Mesenchymal stem cell (in vitro differentiated cells and primary cell): Measurements from ENCODE around the gene CFAP126.
"Not testable (repeated sequence)": the region's sequence is repeated elsewhere in the genome, so short reads cannot be mapped to it uniquely, and the experiment has no call there.

ENCODE experiments used
- DNase-seq: peaks from one replicate; pipeline ENCODE4 v3.0.0-alpha.2; 2013
- H2AFZ ChIP-seq: one replicate; pipeline ENCODE4 v1.6.1; 2013; ENCODE audit warnings: low read depth, mild to moderate bottlenecking, control low read depth, inconsistent platforms, low read length, moderate library complexity
- H2AK5ac ChIP-seq: 2 replicates; pipeline ENCODE4 v1.6.1; 2013; ENCODE audit warnings: low read length, moderate library complexity, mild to moderate bottlenecking, inconsistent platforms; ENCODE audit not compliant: severe bottlenecking
- H2BK120ac ChIP-seq: one replicate; pipeline ENCODE4 v1.6.1; 2013; ENCODE audit warnings: low read depth, mild to moderate bottlenecking, inconsistent platforms, low read length, moderate library complexity
- H2BK12ac ChIP-seq, 2 experiments: one replicate each; pipeline ENCODE4 v1.6.1; 2013; ENCODE audit warnings: inconsistent platforms in 2 of 2, low read length in 2 of 2, mild to moderate bottlenecking in 2 of 2, moderate library complexity in 2 of 2, control low read depth in 1 of 2
- H2BK15ac ChIP-seq: one replicate; pipeline ENCODE4 v1.6.1; 2013; ENCODE audit warnings: mild to moderate bottlenecking, low read depth, inconsistent platforms; ENCODE audit not compliant: poor library complexity, severe bottlenecking
- H2BK5ac ChIP-seq: 2 replicates; pipeline ENCODE4 v1.6.1; 2013; ENCODE audit warnings: low read depth, mild to moderate bottlenecking, low read length, control low read depth, inconsistent platforms; ENCODE audit not compliant: poor library complexity, severe bottlenecking
- H3K14ac ChIP-seq, 2 experiments: one replicate each; pipeline ENCODE4 v1.6.1; 2013; ENCODE audit warnings: inconsistent platforms in 2 of 2, low read length in 2 of 2, control low read depth in 1 of 2, mild to moderate bottlenecking in 1 of 2, moderate library complexity in 1 of 2
- H3K18ac ChIP-seq, 2 experiments: one replicate each; pipeline ENCODE4 v1.6.1; 2013; ENCODE audit warnings: inconsistent platforms in 2 of 2, low read length in 2 of 2, control low read depth in 1 of 2, low read depth in 1 of 2, mild to moderate bottlenecking in 1 of 2
- H3K23ac ChIP-seq, 2 experiments: one replicate each; pipeline ENCODE4 v1.6.1; 2013; ENCODE audit warnings: inconsistent platforms in 2 of 2, low read length in 2 of 2, mild to moderate bottlenecking in 2 of 2, moderate library complexity in 2 of 2, control low read depth in 1 of 2
- H3K27ac ChIP-seq: 2 replicates; pipeline ENCODE4 v1.5.1; 2013; ENCODE audit warnings: mild to moderate bottlenecking, moderate library complexity, low read length, control low read depth, inconsistent platforms; ENCODE audit not compliant: poor library complexity, severe bottlenecking
- H3K27me3 ChIP-seq, 2 experiments: 2 replicates each; pipeline versions ENCODE4 v1.6.1 to v1.7.0; 2013; ENCODE audit warnings: low read length in 2 of 2, mild to moderate bottlenecking in 2 of 2, moderate library complexity in 2 of 2, control low read depth in 1 of 2, inconsistent platforms in 1 of 2; ENCODE audit not compliant: control insufficient read depth in 1 of 2, insufficient read depth in 1 of 2
- H3K36me3 ChIP-seq, 2 experiments: 2 replicates each; pipeline versions ENCODE4 v1.6.1 to v1.7.0; 2013; ENCODE audit warnings: low read length in 2 of 2, control low read depth in 1 of 2, inconsistent platforms in 1 of 2, low read depth in 1 of 2, mild to moderate bottlenecking in 1 of 2; ENCODE audit not compliant: insufficient read depth in 2 of 2, control insufficient read depth in 1 of 2
- H3K4ac ChIP-seq, 2 experiments: one replicate each; pipeline ENCODE4 v1.6.1; 2013; ENCODE audit warnings: inconsistent platforms in 2 of 2, low read length in 2 of 2, mild to moderate bottlenecking in 2 of 2, moderate library complexity in 2 of 2, control low read depth in 1 of 2, low read depth in 1 of 2
- H3K4me1 ChIP-seq: 2 replicates; pipeline ENCODE4 v1.6.1; 2013; ENCODE audit warnings: low read depth, low read length, control low read depth; ENCODE audit not compliant: control insufficient read depth, insufficient read depth
- H3K4me2 ChIP-seq: 2 replicates; pipeline ENCODE4 v1.6.1; 2013; ENCODE audit warnings: low read length, mild to moderate bottlenecking, inconsistent platforms; ENCODE audit not compliant: poor library complexity, severe bottlenecking
- H3K4me3 ChIP-seq, 2 experiments: 2 replicates each; pipeline versions ENCODE4 v1.5.1 to v1.7.0; 2013; ENCODE audit warnings: low read length in 2 of 2, mild to moderate bottlenecking in 2 of 2, control low read depth in 1 of 2, low read depth in 1 of 2; ENCODE audit not compliant: insufficient read depth in 1 of 2
- H3K79me1 ChIP-seq: replicated peaks from 2 replicates; pipeline ENCODE4 v1.6.1; 2013; ENCODE audit warnings: mild to moderate bottlenecking, control low read depth, low read length, inconsistent platforms; ENCODE audit not compliant: poor library complexity, severe bottlenecking
- H3K9ac ChIP-seq: 2 replicates; pipeline ENCODE4 v1.7.0; 2013; ENCODE audit warnings: mild to moderate bottlenecking, low read length, moderate library complexity
- H3K9me3 ChIP-seq: 2 replicates; pipeline ENCODE4 v1.7.0; 2013; ENCODE audit warnings: mild to moderate bottlenecking, low read length; ENCODE audit not compliant: control insufficient read depth
- H4K8ac ChIP-seq: one replicate; pipeline ENCODE4 v1.6.1; 2013; ENCODE audit warnings: inconsistent platforms, mild to moderate bottlenecking, low read length, moderate library complexity
- H4K91ac ChIP-seq: one replicate; pipeline ENCODE4 v1.6.1; 2013; ENCODE audit warnings: mild to moderate bottlenecking, low read length, inconsistent platforms
- WGBS: methylation state at CpG from one replicate; pipeline ENCODE4 v1.1.7; 2013; ENCODE audit warnings: mixed read lengths; 5-methylcytosine and 5-hydroxymethylcytosine counted together

Gene CFAP126

GRCh38 chr1:161389691-161390558 is 22.2 kb upstream of the CFAP126 start:
- Histone ChIP-seq H3K14ac (peak overlapping the region in 1 of 2 experiments; percentile 99), H3K27ac (peak overlapping the region; percentile 82), H3K27me3 (no peaks in the 10 kb centered on the region), H3K4ac (peak overlapping the region; percentile 98 to 99), H4K8ac (peak overlapping the region; percentile 100), H2BK15ac (no peak overlapping the region), H3K9me3 (no peaks in the 10 kb centered on the region), H3K9ac (peak overlapping the region; percentile 94), H3K18ac (peak overlapping the region; percentile 97 to 99), H3K4me3 (peak overlapping the region; percentile 78 to 93), H3K79me1 (no peaks in the 10 kb centered on the region), H3K23ac (no peak overlapping the region), H2AFZ (peak overlapping the region; percentile 97), H2BK120ac (peak overlapping the region; percentile 97), H3K4me1 (peaks cover 6% of the 10 kb centered on the region), H3K4me2 (peak overlapping the region; percentile 97), H2AK5ac (peak overlapping the region; percentile 46), H2BK5ac (peak overlapping the region; percentile 82), H4K91ac (peak overlapping the region; percentile 99), H2BK12ac (peak overlapping the region in 1 of 2 experiments; percentile 4), H3K36me3 (no peaks in the 10 kb centered on the region)
- under 1% methylated on average over 62 of the region's 79 CpGs for WGBS
- DNase-seq, result peak; percentile 99

GRCh38 chr1:161389158-161389557 is 21.5 kb upstream of the CFAP126 start:
- not testable (repeated sequence) for DNase-seq, H2BK12ac ChIP-seq, H3K4me1 ChIP-seq, H3K27ac ChIP-seq, H3K23ac ChIP-seq, H3K27me3 ChIP-seq, H3K4ac ChIP-seq, H3K18ac ChIP-seq, H3K4me2 ChIP-seq, H2AK5ac ChIP-seq, H2BK5ac ChIP-seq, H4K91ac ChIP-seq, H2AFZ ChIP-seq, H3K36me3 ChIP-seq, H3K79me1 ChIP-seq, H3K9me3 ChIP-seq, H3K14ac ChIP-seq, H2BK15ac ChIP-seq
- Histone ChIP-seq H2BK120ac (peak overlapping the region; percentile 97), H4K8ac (peak overlapping the region; percentile 75), H3K9ac (peak overlapping the region; percentile 93), H3K4me3 (peak overlapping the region in 1 of 2 experiments; percentile 81)
- WGBS, result 88% methylated on average over 13 of the region's 16 CpGs

DNA sequence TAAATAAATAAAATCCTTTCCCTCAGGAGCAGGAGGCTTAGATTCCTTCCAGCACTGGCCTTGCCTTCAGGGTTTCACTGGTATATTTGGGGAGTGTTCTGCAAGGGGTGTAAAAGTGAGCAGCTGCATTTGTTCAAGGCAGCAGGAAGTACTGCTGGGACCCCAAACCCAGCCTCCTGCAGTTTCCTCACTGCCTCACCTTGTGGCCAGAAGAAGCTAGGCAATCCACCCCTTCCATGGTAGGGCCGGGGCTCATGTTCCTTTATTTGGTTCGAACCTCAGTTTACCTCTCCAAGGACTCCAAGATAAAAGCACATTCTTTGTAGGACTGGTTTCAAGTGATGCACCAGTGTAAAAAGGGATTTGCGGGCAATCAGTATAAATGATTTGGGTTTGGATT is 21.0 kb upstream of the CFAP126 start:
- Histone ChIP-seq H3K23ac (no peak overlapping the region), H3K9me3 (no peaks in the 10 kb centered on the region), H2AK5ac (no peak overlapping the region), H3K27me3 (no peaks in the 10 kb centered on the region), H3K36me3 (no peaks in the 10 kb centered on the region), H4K8ac (no peak overlapping the region), H2BK120ac (no peak overlapping the region), H3K4me2 (no peak overlapping the region), H3K27ac (no peak overlapping the region), H2BK15ac (no peak overlapping the region), H3K4me1 (peaks cover 6% of the 10 kb centered on the region), H3K9ac (no peak overlapping the region), H3K4me3 (no peak overlapping the region), H4K91ac (no peak overlapping the region), H2AFZ (no peak overlapping the region), H2BK5ac (no peak overlapping the region), H3K4ac (no peak overlapping the region), H3K14ac (no peak overlapping the region), H3K79me1 (no peaks in the 10 kb centered on the region), H2BK12ac (peak overlapping the region in 1 of 2 experiments; percentile 54), H3K18ac (no peak overlapping the region)
- WGBS, result 100% methylated on average over 3 of the region's 3 CpGs
- no peak for DNase-seq

DNA sequence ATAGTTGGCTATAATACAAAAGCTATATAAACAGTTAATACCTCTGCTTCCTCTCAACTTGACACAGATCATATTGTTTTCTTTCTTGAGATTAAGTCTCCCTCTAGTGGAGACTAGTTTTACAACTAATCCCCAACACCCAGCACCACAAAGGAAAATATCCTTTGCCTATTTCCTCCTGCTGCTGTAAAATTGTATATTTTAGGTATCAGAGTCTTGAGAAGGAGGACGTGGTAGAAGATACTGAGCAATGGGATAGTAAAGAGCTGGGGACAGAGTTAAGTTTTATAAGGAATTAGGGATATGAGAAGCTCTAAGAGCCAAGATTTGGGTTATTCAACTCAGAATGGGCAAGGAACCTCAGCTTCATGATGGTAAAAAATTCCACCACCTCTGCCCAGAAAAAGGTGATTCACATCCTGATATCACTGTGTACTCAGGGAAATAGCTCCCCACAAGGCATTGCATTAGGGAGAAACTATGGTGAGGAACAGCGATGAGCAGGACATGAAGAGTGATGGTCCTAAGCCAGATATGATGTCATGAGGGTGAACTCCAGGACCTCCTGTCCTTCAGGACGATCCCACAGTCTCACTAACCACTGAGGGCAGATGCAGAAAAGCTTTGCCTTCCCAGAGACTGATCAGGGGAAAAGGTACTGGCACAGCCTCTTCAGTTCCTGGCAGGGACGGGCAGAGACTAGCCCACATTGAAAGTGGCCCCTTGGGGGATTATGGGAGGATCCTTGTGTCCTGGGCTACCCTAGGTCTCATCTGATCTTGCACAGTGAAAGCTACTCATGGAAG is 14.7 kb upstream of the CFAP126 start:
- Histone ChIP-seq H2AFZ (no peak overlapping the region), H2AK5ac (no peak overlapping the region), H3K9ac (peak overlapping the region; percentile 86), H3K14ac (no peak overlapping the region), H2BK5ac (no peak overlapping the region), H3K36me3 (no peaks in the 10 kb centered on the region), H3K18ac (no peak overlapping the region), H3K79me1 (no peaks in the 10 kb centered on the region), H3K4ac (peak overlapping the region in 1 of 2 experiments; percentile 13), H3K4me1 (peaks cover 2% of the 10 kb centered on the region), H3K23ac (no peak overlapping the region), H4K91ac (peak overlapping the region; percentile 34), H2BK12ac (peak overlapping the region in 1 of 2 experiments; percentile 49), H2BK15ac (no peak overlapping the region), H3K4me3 (peak overlapping the region in 1 of 2 experiments; percentile 70), H3K27ac (no peak overlapping the region), H2BK120ac (no peak overlapping the region), H4K8ac (peak overlapping the region; percentile 84), H3K4me2 (no peak overlapping the region), H3K9me3 (no peaks in the 10 kb centered on the region), H3K27me3 (no peaks in the 10 kb centered on the region)
- 57% methylated on average over 4 of the region's 4 CpGs for WGBS
- DNase-seq, result peak; percentile 78
